Spleen (tissue), 11 donors: ENCODE results near the gene FSTL4. TPM values are rescaled to one million over a fixed set of nuclear protein-coding genes. Genes with fewer than 3 reads are reported as not detected.

Source experiments
- DNase-seq: peaks from one replicate; pipeline ENCODE4 v3.0.0-alpha.2; 2020
- H3K27ac ChIP-seq, 8 donors: fragments of 200-600 bp; sonication (generic) in 7 of 8; 1 replicate in 4 of 8; 2 replicates in 4 of 8; pipeline versions ENCODE4 v1.5.0 to v1.8.0; 2016 to 2021; ENCODE audit warnings: inconsistent platforms in 4 of 8, mild to moderate bottlenecking in 4 of 8, moderate library complexity in 1 of 8
- H3K27me3 ChIP-seq, 7 donors: fragments of 200-600 bp; sonication (generic) in 6 of 7; replicated peaks in 1 of 7; 1 replicate in 4 of 7; 2 replicates in 3 of 7; pipeline versions ENCODE4 v1.5.0 to v1.8.0; 2016 to 2021; ENCODE audit warnings: inconsistent platforms in 3 of 7, mild to moderate bottlenecking in 1 of 7
- H3K36me3 ChIP-seq, 6 donors: fragments of 200-600 bp; sonication (generic) in 5 of 6; 1 replicate in 4 of 6; 2 replicates in 2 of 6; pipeline versions ENCODE4 v1.5.0 to v1.8.0; 2016 to 2021; ENCODE audit warnings: inconsistent platforms in 2 of 6
- H3K4me1 ChIP-seq, 6 donors: fragments of 200-600 bp; sonication (generic) in 5 of 6; 1 replicate in 3 of 6; 2 replicates in 3 of 6; pipeline versions ENCODE4 v1.5.0 to v1.8.0; 2016 to 2021; ENCODE audit warnings: inconsistent platforms in 3 of 6
- H3K4me3 ChIP-seq, 8 donors: fragments of 200-600 bp; sonication (generic) in 7 of 8; 1 replicate in 4 of 8; 2 replicates in 4 of 8; pipeline versions ENCODE4 v1.5.0 to v1.8.0; 2016 to 2021; ENCODE audit warnings: inconsistent platforms in 4 of 8, mild to moderate bottlenecking in 4 of 8, moderate library complexity in 2 of 8
- H3K9me3 ChIP-seq, 8 donors: fragments of 200-600 bp; sonication (generic) in 7 of 8; 1 replicate in 4 of 8; 2 replicates in 4 of 8; pipeline versions ENCODE4 v1.5.0 to v1.8.0; 2016 to 2021; ENCODE audit warnings: inconsistent platforms in 4 of 8
- POLR2A ChIP-seq, 3 donors: fragments of 450-650 bp; IDR thresholded peaks; one replicate each; pipeline ENCODE4 v1.5.1; 2017; ENCODE audit warnings: antibody characterized with exemption in 3 of 3, mild to moderate bottlenecking in 1 of 3
- POLR2AphosphoS5 ChIP-seq, 3 donors: sonication (generic); formaldehyde crosslinking; IDR thresholded peaks; one replicate each; pipeline ENCODE4 v1.5.1; 2017; ENCODE audit warnings: antibody characterized with exemption in 3 of 3
- WGBS, 5 donors: extraction: QIAGEN DNeasy Blood & Tissue Kit in 3 of 5; methylation state at CpG; one replicate each; pipeline versions ENCODE4 v1.1.5 to v1.1.7; 2013 to 2018; 5-methylcytosine and 5-hydroxymethylcytosine counted together
- intact Hi-C: fragments of 100-400 bp; cut with DNase I; formaldehyde crosslinking; loops from one replicate; pipeline ENCODE4 v1.15.0; 2023; ENCODE audit warnings: low total_unique reads
- polyA plus RNA-seq, 3 donors: library from polyadenylated mRNA; stranded (reverse); fragments of 200-250 nt; gene quantifications; one replicate each; pipeline ENCODE4 v1.2.1, GENCODE V29; 2013
- total RNA-seq, 7 donors: library from RNA; depleted of rRNA in 3 of 7; stranded (reverse); fragments of >200 nt in 3 of 7; fragmentation: NEBNext Ultra II Directional in 4 of 7; extraction: Animal tissue kit (Norgen Biotek cat#: 25700) in 4 of 7; gene quantifications; one replicate each; pipeline versions ENCODE4 v1.1.0 to v1.2.1, GENCODE V29; 2016 to 2021
- TF ChIP-seq, protein P1 (sequence below), 11 experiments: fragments of 200-600 bp in 7 of 11; fragments of 450-650 bp in 4 of 11; sonication (generic) in 4 of 11; IDR thresholded peaks in 8 of 11; conservative IDR thresholded peaks in 3 of 11; 1 replicate in 7 of 11; 2 replicates in 4 of 11; pipeline versions ENCODE4 v1.4.0 to v1.8.0; 2016 to 2021; ENCODE audit warnings: antibody characterized with exemption in 11 of 11, inconsistent platforms in 4 of 11, mild to moderate bottlenecking in 1 of 11
- donor health status: healthy with polysubstance abuse.
- donor health status: DM: no; HTN: no; CAD: no; lungs with moderate emphysema.
- donor health status: DM: no; HTN: no; CAD: no.
- donor health status: Bipolar disorder and iron deficiency.
- donor health status: healthy.
- donor health status: DM: no; HTN: no; CAD: no.
- donor health status: DM: yes; HTN: yes; CAD: no.

FSTL4 gene
- total and polyA plus RNA-seq, 10 donors = under 0.01 to 1.0 (median 0.37) TPM; not detected in 4

DNA sequence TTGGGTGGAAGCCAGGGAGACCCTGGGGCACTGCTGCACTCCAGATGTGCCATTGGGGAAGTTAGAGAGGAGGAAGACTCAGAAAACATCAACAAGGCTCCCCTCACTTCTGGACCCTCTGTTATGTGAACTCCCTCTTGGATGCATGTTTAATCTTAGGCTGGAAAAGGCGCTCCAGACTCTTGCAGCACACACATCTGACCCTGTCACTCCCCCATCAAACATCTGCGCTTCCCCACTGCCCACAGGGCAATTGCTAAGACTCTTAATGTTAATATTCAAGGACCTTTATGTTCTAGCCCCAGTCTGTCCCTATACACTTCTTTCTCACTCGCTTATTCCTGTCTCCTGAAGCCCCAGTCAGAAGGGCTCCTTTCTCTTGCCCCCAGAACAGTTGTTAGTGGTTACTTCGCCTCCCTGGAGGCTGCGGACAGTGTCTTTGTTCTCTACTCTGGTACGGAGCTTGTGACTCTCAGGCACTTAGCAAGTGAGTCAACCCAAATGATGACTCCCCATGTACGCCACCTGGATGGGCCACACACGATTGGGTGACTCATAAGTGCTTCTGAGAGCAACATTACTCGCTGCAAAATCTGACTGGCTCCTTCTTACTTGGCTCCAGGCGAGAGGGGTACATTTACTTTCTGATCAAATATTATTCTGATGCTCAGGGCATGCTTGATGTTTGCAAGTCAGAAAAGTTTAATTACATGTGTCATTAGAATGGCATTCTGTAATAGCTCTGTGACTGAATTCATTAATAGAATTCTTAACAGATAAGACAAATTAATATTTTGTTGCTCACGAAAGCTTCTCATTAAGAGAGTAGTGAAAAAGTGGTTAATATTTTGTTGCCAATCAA, 366.9 kb downstream of the FSTL4 start:
- WGBS, 5 donors = 73 to 78% (median 76%) methylated on average over 11 of the region's 11 CpGs
- peak; percentile 40 for DNase-seq
- H3K9me3 ChIP-seq = no peaks in the 10 kb centered on the region
- no peak overlapping the region for H3K4me3 ChIP-seq
- intact Hi-C loops = no loop called here
- no peak overlapping the region for H3K27ac ChIP-seq
- H3K36me3 ChIP-seq = no peaks in the 10 kb centered on the region
- H3K4me1 ChIP-seq = no peaks in the 10 kb centered on the region
- H3K27me3 ChIP-seq = no peaks in the 10 kb centered on the region
- TF ChIP-seq POLR2AphosphoS5 (IDR thresholded peaks at IDR 0.05) = no peak
- TF ChIP-seq, protein P1, sequence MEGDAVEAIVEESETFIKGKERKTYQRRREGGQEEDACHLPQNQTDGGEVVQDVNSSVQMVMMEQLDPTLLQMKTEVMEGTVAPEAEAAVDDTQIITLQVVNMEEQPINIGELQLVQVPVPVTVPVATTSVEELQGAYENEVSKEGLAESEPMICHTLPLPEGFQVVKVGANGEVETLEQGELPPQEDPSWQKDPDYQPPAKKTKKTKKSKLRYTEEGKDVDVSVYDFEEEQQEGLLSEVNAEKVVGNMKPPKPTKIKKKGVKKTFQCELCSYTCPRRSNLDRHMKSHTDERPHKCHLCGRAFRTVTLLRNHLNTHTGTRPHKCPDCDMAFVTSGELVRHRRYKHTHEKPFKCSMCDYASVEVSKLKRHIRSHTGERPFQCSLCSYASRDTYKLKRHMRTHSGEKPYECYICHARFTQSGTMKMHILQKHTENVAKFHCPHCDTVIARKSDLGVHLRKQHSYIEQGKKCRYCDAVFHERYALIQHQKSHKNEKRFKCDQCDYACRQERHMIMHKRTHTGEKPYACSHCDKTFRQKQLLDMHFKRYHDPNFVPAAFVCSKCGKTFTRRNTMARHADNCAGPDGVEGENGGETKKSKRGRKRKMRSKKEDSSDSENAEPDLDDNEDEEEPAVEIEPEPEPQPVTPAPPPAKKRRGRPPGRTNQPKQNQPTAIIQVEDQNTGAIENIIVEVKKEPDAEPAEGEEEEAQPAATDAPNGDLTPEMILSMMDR (IDR thresholded peaks at IDR 0.05 in 8 of 11, conservative IDR thresholded peaks at IDR 0.05 in 3 of 11) = no peak
- no peak for TF ChIP-seq POLR2A (IDR thresholded peaks at IDR 0.05)

DNA sequence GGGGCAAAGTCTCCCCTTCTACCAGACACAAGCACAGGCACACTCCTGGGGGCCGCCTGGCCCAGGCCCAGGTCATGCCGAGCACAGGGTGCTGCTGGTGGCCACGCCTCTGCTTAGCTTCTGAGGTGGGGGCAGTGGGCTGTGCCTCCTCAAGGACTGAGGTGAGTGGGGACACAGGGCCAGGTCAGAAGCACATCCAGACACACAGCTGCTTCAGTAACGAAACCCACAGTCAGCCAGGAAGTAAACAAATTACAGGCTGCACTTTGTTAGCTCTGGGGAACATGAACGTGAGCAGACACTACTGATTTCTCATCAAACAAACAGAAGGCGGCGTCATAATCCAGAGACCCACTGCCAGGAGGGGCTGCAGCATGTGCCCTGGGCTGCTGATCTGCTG, 368.1 kb downstream of the FSTL4 start:
- WGBS, 5 donors = 44 to 66% (median 55%) methylated on average over 5 to 7 of the region's 7 CpGs
- Histone ChIP-seq H3K4me3 (no peak overlapping the region), H3K27me3 (no peaks in the 10 kb centered on the region), H3K36me3 (no peaks in the 10 kb centered on the region), H3K9me3 (no peaks in the 10 kb centered on the region), H3K27ac (no peak overlapping the region), H3K4me1 (no peaks in the 10 kb centered on the region)
- TF ChIP-seq POLR2AphosphoS5 (IDR thresholded peaks at IDR 0.05) (no peak), POLR2A (IDR thresholded peaks at IDR 0.05) (no peak)
- TF ChIP-seq, protein P1 (IDR thresholded peaks at IDR 0.05 in 8 of 11, conservative IDR thresholded peaks at IDR 0.05 in 3 of 11) = no peak
- intact Hi-C loops = no loop called here
- DNase-seq = peak; percentile 61

DNA sequence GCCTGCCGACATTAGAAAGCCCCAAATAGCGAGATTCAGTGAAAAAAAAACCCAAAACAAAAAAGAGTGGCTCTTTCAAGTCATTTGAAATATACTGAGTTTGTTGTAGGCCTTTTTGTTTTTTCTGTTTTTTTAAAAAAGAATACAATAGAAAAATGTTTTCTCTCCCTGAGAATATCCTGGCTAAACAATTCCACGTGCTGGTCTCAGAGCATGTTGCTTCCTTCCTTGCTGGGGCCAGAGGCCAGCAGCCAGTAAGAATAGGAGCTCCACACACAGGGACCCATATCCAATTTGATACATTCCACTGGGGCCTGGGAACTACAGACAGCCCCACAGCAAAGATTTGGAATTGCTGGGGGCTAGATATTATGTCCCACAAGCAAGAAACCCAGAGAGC, 369.1 kb downstream of the FSTL4 start:
- DNase-seq = no peak
- WGBS, 5 donors = 75 to 89% (median 79%) methylated on average over 3 of the region's 3 CpGs
- H3K9me3 ChIP-seq = no peaks in the 10 kb centered on the region
- no peaks in the 10 kb centered on the region for H3K27me3 ChIP-seq
- H3K27ac ChIP-seq = no peak overlapping the region
- TF ChIP-seq, protein P1 (IDR thresholded peaks at IDR 0.05 in 8 of 11, conservative IDR thresholded peaks at IDR 0.05 in 3 of 11) = no peak
- no peak for TF ChIP-seq POLR2A (IDR thresholded peaks at IDR 0.05)
- no peak for TF ChIP-seq POLR2AphosphoS5 (IDR thresholded peaks at IDR 0.05)
- intact Hi-C loops = no loop called here
- H3K4me3 ChIP-seq = no peak overlapping the region
- no peaks in the 10 kb centered on the region for H3K36me3 ChIP-seq
- no peaks in the 10 kb centered on the region for H3K4me1 ChIP-seq

DNA sequence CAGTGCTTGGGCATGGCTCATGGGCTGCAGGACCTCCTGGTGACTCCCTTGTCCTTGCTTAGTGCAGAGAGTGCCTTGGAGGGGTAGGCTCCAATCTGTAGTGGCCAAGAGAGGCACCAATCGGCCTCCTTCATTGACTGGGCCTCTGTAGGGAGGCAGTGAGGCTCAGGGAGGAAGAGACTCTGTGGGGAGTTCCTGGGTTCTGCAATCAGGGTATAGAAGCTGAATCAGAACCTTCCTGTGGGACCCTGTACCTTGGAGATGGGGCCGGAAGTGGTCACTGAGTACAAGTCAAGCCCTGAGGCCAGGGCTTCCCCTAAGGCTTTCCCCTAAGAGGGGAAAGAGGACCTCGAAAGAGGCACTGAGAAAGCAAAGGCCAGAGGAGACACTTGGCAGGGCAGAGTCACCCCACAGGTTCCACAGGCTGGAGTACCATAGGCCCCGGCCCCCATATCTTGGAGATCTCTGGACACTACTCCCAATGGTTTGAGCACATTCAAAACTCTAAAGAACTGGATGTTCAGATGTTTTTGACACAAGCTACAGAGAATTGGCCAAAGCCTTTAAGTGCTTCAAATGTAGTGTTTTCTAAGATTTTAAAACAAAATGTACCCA, 370.0 kb downstream of the FSTL4 start:
- Histone ChIP-seq H3K27me3 (no peaks in the 10 kb centered on the region), H3K27ac (no peak overlapping the region), H3K9me3 (no peaks in the 10 kb centered on the region), H3K36me3 (no peaks in the 10 kb centered on the region), H3K4me1 (no peaks in the 10 kb centered on the region), H3K4me3 (no peak overlapping the region)
- 76 to 87% (median 80%) methylated on average over 4 of the region's 4 CpGs for WGBS, 5 donors
- DNase-seq = peak; percentile 16
- intact Hi-C loops = no loop called here
- TF ChIP-seq POLR2AphosphoS5 (IDR thresholded peaks at IDR 0.05) (no peak), POLR2A (IDR thresholded peaks at IDR 0.05) (no peak)
- TF ChIP-seq, protein P1 (IDR thresholded peaks at IDR 0.05 in 8 of 11, conservative IDR thresholded peaks at IDR 0.05 in 3 of 11) = no peak
